Gastrocnemius medialis (tissue), 4 donors: ENCODE data around the gene CDH2.

Experiments
- POLR2A ChIP-seq, 2 donors: fragments of 450-650 bp; IDR thresholded peaks; one replicate each; pipeline ENCODE4 v1.6.1; 2017; ENCODE audit warnings: antibody characterized with exemption in 2 of 2, mild to moderate bottlenecking in 2 of 2, moderate library complexity in 2 of 2
- TF ChIP-seq, protein P1 (sequence below), 5 experiments: fragments of 450-650 bp in 3 of 5; fragments of 200-600 bp in 2 of 5; sonication (generic) in 2 of 5; IDR thresholded peaks in 4 of 5; conservative IDR thresholded peaks in 1 of 5; 1 replicate in 4 of 5; 2 replicates in 1 of 5; pipeline ENCODE4 v1.5.1; 2016 to 2019; ENCODE audit warnings: antibody characterized with exemption in 5 of 5, mild to moderate bottlenecking in 3 of 5, moderate library complexity in 3 of 5

DNA sequence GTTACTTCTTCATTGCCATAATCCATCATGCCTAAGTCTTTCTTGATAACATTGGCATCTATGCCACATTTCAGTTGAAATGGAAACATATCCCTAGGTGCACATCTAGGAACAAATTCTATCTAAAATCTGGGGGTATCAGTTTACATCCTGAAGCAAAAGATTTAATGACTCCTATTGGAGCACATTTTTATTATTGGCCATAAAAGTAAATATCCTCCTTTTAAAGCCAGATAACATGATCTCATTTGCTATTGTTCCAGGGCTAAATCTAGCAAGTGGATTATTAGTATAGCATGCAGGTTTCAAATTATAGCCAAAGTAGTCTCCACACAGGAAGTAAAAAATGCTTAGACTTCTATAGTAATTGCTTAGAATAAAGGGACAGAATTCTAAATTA is 193.2 kb downstream of the CDH2 start:
- no peak for TF ChIP-seq POLR2A (IDR thresholded peaks at IDR 0.05)
- TF ChIP-seq, protein P1, sequence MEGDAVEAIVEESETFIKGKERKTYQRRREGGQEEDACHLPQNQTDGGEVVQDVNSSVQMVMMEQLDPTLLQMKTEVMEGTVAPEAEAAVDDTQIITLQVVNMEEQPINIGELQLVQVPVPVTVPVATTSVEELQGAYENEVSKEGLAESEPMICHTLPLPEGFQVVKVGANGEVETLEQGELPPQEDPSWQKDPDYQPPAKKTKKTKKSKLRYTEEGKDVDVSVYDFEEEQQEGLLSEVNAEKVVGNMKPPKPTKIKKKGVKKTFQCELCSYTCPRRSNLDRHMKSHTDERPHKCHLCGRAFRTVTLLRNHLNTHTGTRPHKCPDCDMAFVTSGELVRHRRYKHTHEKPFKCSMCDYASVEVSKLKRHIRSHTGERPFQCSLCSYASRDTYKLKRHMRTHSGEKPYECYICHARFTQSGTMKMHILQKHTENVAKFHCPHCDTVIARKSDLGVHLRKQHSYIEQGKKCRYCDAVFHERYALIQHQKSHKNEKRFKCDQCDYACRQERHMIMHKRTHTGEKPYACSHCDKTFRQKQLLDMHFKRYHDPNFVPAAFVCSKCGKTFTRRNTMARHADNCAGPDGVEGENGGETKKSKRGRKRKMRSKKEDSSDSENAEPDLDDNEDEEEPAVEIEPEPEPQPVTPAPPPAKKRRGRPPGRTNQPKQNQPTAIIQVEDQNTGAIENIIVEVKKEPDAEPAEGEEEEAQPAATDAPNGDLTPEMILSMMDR (IDR thresholded peaks at IDR 0.05 in 4 of 5, conservative IDR thresholded peaks at IDR 0.05 in 1 of 5): no peak
